HG02870 (cell line): ENCODE data around the gene NFIA.
"Not testable (repeated sequence)": the region's sequence is repeated elsewhere in the genome, so short reads cannot be mapped to it uniquely, and the experiment has no call there.

Source experiments
- ATAC-seq: cut with Tn5 transposase; IDR thresholded peaks from one replicate; pipeline ENCODE4 v1.9.1; 2021; ENCODE audit warnings: mild to moderate bottlenecking, moderate library complexity; ENCODE audit not compliant: unreplicated experiment

Gene NFIA

GRCh38 chr1:61058483-61059245, 23.7 kb upstream of the NFIA start:
- no peak for ATAC-seq

- not testable (repeated sequence) for ATAC-seq
These were observed 20.8 kb upstream of the NFIA start for GRCh38 chr1:61061601-61062000.

GRCh38 chr1:61064673-61065072, 17.7 kb upstream of the NFIA start:
- ATAC-seq: no peak

- ATAC-seq: no peak
These were observed 14.8 kb upstream of the NFIA start for GRCh38 chr1:61067446-61068019.

GRCh38 chr1:61070054-61070453, 12.3 kb upstream of the NFIA start:
- no peak for ATAC-seq

GRCh38 chr1:61071205-61072130, 10.9 kb upstream of the NFIA start:
- ATAC-seq: no peak

GRCh38 chr1:61073871-61074270, 8.5 kb upstream of the NFIA start:
- ATAC-seq: no peak

GRCh38 chr1:61075833-61076232, 6.5 kb upstream of the NFIA start:
- not testable (repeated sequence) for ATAC-seq

GRCh38 chr1:61076728-61077675, 5.4 kb upstream of the NFIA start:
- peak; percentile 83 for ATAC-seq

- peak; percentile 48 for ATAC-seq
These were observed 4.5 kb upstream of the NFIA start for GRCh38 chr1:61077676-61078541.

- ATAC-seq: no peak
These were observed 3.6 kb upstream of the NFIA start for GRCh38 chr1:61078618-61079295.

- no peak for ATAC-seq
These were observed 3.0 kb upstream of the NFIA start for GRCh38 chr1:61079296-61079897.

GRCh38 chr1:61079898-61080336, 2.4 kb upstream of the NFIA start:
- no peak for ATAC-seq

GRCh38 chr1:61080413-61081143, 1.8 kb upstream of the NFIA start:
- no peak for ATAC-seq

GRCh38 chr1:61081144-61081685, 1.1 kb upstream of the NFIA start:
- no peak for ATAC-seq

GRCh38 chr1:61081686-61082310, 563 bp upstream of the NFIA start:
- ATAC-seq: no peak
